PFSK-1 (cell line): Measurements from ENCODE around the gene SDC1.

Source experiments
- POLR2AphosphoS5 ChIP-seq: IDR thresholded peaks from 2 replicates; pipeline ENCODE4 v1.6.1; 2012; ENCODE audit warnings: low read depth, mild to moderate bottlenecking, control low read depth, low read length, moderate library complexity
- SIN3A ChIP-seq: IDR thresholded peaks from 2 replicates; pipeline ENCODE4 v1.6.1; 2012; ENCODE audit warnings: mild to moderate bottlenecking, low read length, moderate library complexity, borderline replicate concordance; ENCODE audit not compliant: insufficient read depth
- TAF1 ChIP-seq: IDR thresholded peaks from 2 replicates; pipeline ENCODE4 v1.6.1; 2012; ENCODE audit warnings: low read length, control low read depth, borderline replicate concordance; ENCODE audit not compliant: insufficient read depth

DNA sequence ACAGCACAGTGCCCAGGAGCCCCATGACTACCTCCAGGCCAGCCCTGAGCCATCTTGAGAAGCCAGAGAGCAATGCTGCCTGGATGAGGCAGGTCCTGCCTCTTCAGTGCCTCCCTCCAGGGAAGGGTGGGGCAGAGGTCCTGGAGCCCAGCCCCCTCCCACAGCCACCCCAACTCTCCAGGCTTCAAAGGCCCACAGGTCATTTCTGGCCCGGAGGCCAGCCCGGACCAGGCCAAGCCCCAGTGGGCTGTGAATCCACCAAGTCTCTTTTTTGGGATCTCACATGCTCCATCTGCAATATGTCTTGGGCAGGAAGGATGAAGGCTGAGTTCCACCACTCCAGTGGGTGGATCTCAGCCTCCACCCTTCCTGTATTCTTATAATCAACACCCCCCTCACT, 36.7 kb downstream of the SDC1 start:
- TF ChIP-seq SIN3A = no peak
- TF ChIP-seq POLR2AphosphoS5 = no peak
- TF ChIP-seq TAF1 = no peak
